Activated CD8-positive, alpha-beta T cell treated with anti-CD3 and anti-CD28 coated beads for 36 hours (primary cell): Measurements from ENCODE around the gene IP6K3. TPM values are rescaled to one million over a fixed set of nuclear protein-coding genes. Genes with fewer than 3 reads are reported as not detected.

ENCODE experiments used
- ATAC-seq: fragments of 200-7000 bp; cut with Tn5 transposase; one replicate; pipeline ENCODE4 v1.10.0; 2021; ENCODE audit warnings: mild to moderate bottlenecking, moderate library complexity
- CTCF ChIA-PET: fragments of 350-600 bp; sonication (Branson Sonifier 250); formaldehyde crosslinking; loops from one replicate; lab custom pipeline; 2021; ENCODE audit warnings: antibody characterized with exemption; lab: Charles Lee
- POLR2A ChIA-PET: fragments of 350-600 bp; sonication (Branson Sonifier 250); formaldehyde crosslinking; loops from one replicate; lab custom pipeline; 2021; ENCODE audit warnings: antibody characterized with exemption; lab: Charles Lee
- DNase-seq: peaks from one replicate; pipeline ENCODE4 v3.0.0-alpha.2; 2020
- H3K27ac Mint-ChIP-seq: one replicate; pipeline ENCODE4 v1.8.0; 2021; ENCODE audit warnings: mild to moderate bottlenecking, mixed read lengths
- H3K27me3 Mint-ChIP-seq: one replicate; pipeline ENCODE4 v1.8.0; 2021; ENCODE audit warnings: mixed read lengths
- H3K36me3 Mint-ChIP-seq: one replicate; pipeline ENCODE4 v1.8.0; 2021; ENCODE audit warnings: low read depth, mixed read lengths
- H3K4me1 Mint-ChIP-seq: one replicate; pipeline ENCODE4 v1.8.0; 2021; ENCODE audit warnings: low read depth, mixed read lengths
- H3K4me3 Mint-ChIP-seq: one replicate; pipeline ENCODE4 v1.8.0; 2021; ENCODE audit warnings: mild to moderate bottlenecking, moderate library complexity, mixed read lengths
- H3K9me3 Mint-ChIP-seq: one replicate; pipeline ENCODE4 v1.8.0; 2021; ENCODE audit warnings: mixed read lengths
- intact Hi-C: fragments of 100-400 bp; cut with micrococcal nuclease; formaldehyde crosslinking; loops from one replicate; pipeline ENCODE4 v1.10.0; 2022
- total RNA-seq, 2 experiments: library from RNA; stranded (reverse); gene quantifications; one replicate each; pipeline ENCODE4 v1.2.3, GENCODE V29; 2021
- TF ChIP-seq, protein P1 (sequence below): fragments of 200-600 bp; IDR thresholded peaks from one replicate; pipeline ENCODE4 v1.8.0; 2022; ENCODE audit warnings: antibody characterized with exemption, mild to moderate bottlenecking

IP6K3 gene
- total RNA-seq, 2 experiments from 2014 or later = not detected

GRCh38 chr6:33711140-33712129 is 35.3 kb downstream of the IP6K3 start, which contains the start of gene UQCC2:
Gene UQCC2, minus strand, starts transcription at chr6:33711700. Its CDS starts 14 bp downstream, at chr6:33711686.
- TF ChIP-seq, protein P1, sequence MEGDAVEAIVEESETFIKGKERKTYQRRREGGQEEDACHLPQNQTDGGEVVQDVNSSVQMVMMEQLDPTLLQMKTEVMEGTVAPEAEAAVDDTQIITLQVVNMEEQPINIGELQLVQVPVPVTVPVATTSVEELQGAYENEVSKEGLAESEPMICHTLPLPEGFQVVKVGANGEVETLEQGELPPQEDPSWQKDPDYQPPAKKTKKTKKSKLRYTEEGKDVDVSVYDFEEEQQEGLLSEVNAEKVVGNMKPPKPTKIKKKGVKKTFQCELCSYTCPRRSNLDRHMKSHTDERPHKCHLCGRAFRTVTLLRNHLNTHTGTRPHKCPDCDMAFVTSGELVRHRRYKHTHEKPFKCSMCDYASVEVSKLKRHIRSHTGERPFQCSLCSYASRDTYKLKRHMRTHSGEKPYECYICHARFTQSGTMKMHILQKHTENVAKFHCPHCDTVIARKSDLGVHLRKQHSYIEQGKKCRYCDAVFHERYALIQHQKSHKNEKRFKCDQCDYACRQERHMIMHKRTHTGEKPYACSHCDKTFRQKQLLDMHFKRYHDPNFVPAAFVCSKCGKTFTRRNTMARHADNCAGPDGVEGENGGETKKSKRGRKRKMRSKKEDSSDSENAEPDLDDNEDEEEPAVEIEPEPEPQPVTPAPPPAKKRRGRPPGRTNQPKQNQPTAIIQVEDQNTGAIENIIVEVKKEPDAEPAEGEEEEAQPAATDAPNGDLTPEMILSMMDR = peak; percentile 69
- intact Hi-C loops = no loop called here
- Mint-ChIP-seq H3K9me3 (no peaks in the 10 kb centered on the region), H3K36me3 (peaks cover 35% of the 10 kb centered on the region), H3K27me3 (no peaks in the 10 kb centered on the region), H3K4me3 (peak within 1 kb of the TSS; percentile 94), H3K27ac (peak within 1 kb of the TSS; percentile 98), H3K4me1 (peaks cover 35% of the 10 kb centered on the region)
- ChIA-PET POLR2A (interaction anchor here (0.7 to 2.3 kb wide), 13 partner anchors 10 to 388 kb away, joined by 3 to 33 read pairs (median 4); partner anchors contain the start of genes BAK1 and ITPR3), CTCF (interaction anchor here (0.6 to 4.2 kb wide), 39 partner anchors 9 to 445 kb away, joined by 3 to 44 read pairs (median 4); partner anchors contain the start of genes GRM4 and ITPR3)
- ATAC-seq = peak; percentile 99
- peak; percentile 98 for DNase-seq

GRCh38 chr6:33710296-33711121 is 36.2 kb downstream of the IP6K3 start:
- peak; percentile 37 for DNase-seq
- Mint-ChIP-seq H3K36me3 (peaks cover 35% of the 10 kb centered on the region), H3K27ac (peak overlapping the region; percentile 98), H3K4me3 (peak overlapping the region; percentile 94), H3K27me3 (no peaks in the 10 kb centered on the region), H3K4me1 (peaks cover 35% of the 10 kb centered on the region), H3K9me3 (no peaks in the 10 kb centered on the region)
- ChIA-PET POLR2A (interaction anchor here (0.7 to 2.3 kb wide), 11 partner anchors 9 to 387 kb away, joined by 3 to 33 read pairs (median 5); partner anchors contain the start of genes BAK1 and ITPR3), CTCF (interaction anchor here (0.6 to 4.2 kb wide), 24 partner anchors 8 to 445 kb away, joined by 3 to 44 read pairs (median 5); partner anchors contain the start of genes GRM4 and ITPR3)
- intact Hi-C loops = no loop called here
- TF ChIP-seq, protein P1 = no peak
- no peak for ATAC-seq

DNA sequence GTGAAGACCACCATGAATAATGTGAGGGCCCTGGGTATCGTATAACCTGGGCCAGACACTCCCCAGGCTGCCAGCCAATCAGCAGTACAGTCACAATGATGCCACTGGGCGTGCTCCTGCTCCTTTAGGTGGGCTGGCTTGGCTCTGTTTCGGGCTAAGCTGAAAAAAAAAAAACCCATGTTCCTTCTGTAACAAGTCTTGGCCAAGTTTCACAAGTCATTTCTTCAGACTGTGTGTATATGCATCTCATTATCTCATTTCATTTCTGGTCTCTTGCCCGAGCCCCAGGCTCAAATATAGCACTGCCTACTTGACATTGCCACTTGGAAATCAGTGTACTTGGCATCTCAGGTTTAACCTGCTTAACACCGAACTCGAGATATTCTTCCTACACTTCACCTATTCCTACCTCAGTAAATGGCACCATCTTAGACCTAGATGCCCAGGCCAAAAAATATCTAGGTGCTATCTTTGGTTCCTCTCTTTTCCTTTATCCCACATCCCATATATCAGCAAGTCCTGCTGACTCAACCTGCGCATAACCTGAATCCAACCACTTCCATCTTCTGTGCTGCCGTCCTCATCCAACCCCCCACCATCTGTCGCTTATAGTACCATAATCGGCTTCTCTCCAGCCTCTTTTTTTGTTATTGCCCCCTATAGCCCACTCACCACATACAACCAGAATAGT is 37.0 kb downstream of the IP6K3 start:
- intact Hi-C loops = no loop called here
- ChIA-PET POLR2A (interaction anchor here (1.9 to 2.3 kb wide), 3 partner anchors 15 to 88 kb away, joined by 8 to 33 read pairs (median 17); partner anchors contain the start of gene ITPR3), CTCF (interaction anchor here (1.3 to 4.2 kb wide), 4 partner anchors 9 to 125 kb away, joined by 4 to 44 read pairs (median 12); no protein-coding TSS in a partner anchor)
- Mint-ChIP-seq H3K9me3 (no peaks in the 10 kb centered on the region), H3K4me1 (peaks cover 35% of the 10 kb centered on the region), H3K27me3 (no peaks in the 10 kb centered on the region), H3K4me3 (peak overlapping the region; percentile 94), H3K36me3 (peaks cover 35% of the 10 kb centered on the region), H3K27ac (no peak overlapping the region)
- DNase-seq (no peak), ATAC-seq (no peak)
- TF ChIP-seq, protein P1 = no peak

DNA sequence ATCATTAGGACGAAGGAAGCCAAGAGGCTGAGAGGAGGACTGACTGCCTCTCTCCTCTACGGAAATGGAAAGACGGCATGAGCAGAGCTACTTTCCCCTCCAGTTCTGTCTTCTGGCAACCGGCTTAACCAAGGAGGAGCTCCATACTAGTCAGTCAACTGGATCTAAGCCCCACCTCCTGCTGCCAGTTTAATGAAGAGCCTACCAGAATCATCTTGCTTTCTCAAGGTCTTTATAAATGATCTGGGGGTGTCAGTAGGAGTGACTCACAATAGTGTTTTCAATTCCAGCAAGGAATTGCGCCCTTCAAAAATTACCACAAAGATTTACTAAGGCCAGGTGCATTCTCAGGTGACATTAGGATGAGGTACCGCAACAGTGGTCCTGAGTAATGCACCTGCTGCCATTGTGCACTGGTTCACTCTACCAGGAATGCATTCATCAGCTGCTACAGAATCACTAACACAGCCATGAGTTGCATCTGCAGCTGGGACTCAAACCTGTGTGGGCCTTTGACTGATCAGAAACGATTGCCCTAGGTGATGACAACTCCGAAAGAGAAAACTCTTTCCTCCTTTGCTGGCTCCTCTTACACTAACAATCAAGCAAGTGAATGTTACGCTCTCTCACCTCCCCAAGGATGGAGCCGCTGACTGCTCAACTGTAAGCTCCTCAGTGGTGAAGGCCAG is 38.0 kb downstream of the IP6K3 start:
- Mint-ChIP-seq H3K9me3 (no peaks in the 10 kb centered on the region), H3K27me3 (no peaks in the 10 kb centered on the region), H3K4me1 (peaks cover 38% of the 10 kb centered on the region), H3K27ac (no peak overlapping the region), H3K36me3 (peaks cover 41% of the 10 kb centered on the region), H3K4me3 (no peak overlapping the region)
- TF ChIP-seq, protein P1 = no peak
- ATAC-seq (no peak), DNase-seq (no peak)
- intact Hi-C loops = no loop called here
- CTCF ChIA-PET = interaction anchor here (0.8 to 4.2 kb wide), 5 partner anchors 8 to 346 kb away, joined by 3 to 44 read pairs (median 4); no protein-coding TSS in a partner anchor
- POLR2A ChIA-PET = interaction anchor here (0.5 to 1.9 kb wide), 4 partner anchors 8 to 390 kb away, joined by 3 to 8 read pairs (median 3); no protein-coding TSS in a partner anchor
